Testis (tissue), 2 donors: Measurements from ENCODE around the gene HPCAL4.

Source experiments
- POLR2A ChIP-seq: fragments of 450-650 bp; IDR thresholded peaks from one replicate; pipeline ENCODE4 v1.6.1; 2017; ENCODE audit warnings: antibody characterized with exemption, mild to moderate bottlenecking, moderate library complexity
- TF ChIP-seq, protein P1 (sequence below), 3 experiments: fragments of 450-650 bp in 2 of 3; fragments of 200-600 bp in 1 of 3; sonication (generic) in 1 of 3; IDR thresholded peaks; one replicate each; pipeline ENCODE4 v1.5.1; 2016 to 2019; ENCODE audit warnings: antibody characterized with exemption in 3 of 3, mild to moderate bottlenecking in 2 of 3, moderate library complexity in 1 of 3

DNA sequence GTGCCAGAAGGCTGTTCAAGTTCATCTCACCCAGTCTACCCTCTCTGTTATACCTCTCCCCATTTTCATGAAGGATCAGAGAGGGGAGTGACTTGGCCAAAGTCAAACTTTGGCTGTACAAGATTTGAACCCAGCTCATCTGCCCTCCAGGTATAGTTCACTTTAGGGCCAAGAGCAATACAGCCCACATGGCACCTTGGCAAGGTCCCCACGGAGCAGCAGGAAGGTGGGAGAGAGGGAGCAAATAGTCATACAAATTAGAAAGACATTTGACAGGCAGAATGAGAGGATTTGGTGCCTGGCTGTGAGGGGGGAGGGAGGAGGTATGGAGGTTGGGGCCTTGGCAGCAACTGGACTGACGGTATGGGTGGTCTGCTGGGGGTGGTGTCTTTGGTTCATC lies 1.0 kb downstream of the HPCAL4 start:
- TF ChIP-seq, protein P1, sequence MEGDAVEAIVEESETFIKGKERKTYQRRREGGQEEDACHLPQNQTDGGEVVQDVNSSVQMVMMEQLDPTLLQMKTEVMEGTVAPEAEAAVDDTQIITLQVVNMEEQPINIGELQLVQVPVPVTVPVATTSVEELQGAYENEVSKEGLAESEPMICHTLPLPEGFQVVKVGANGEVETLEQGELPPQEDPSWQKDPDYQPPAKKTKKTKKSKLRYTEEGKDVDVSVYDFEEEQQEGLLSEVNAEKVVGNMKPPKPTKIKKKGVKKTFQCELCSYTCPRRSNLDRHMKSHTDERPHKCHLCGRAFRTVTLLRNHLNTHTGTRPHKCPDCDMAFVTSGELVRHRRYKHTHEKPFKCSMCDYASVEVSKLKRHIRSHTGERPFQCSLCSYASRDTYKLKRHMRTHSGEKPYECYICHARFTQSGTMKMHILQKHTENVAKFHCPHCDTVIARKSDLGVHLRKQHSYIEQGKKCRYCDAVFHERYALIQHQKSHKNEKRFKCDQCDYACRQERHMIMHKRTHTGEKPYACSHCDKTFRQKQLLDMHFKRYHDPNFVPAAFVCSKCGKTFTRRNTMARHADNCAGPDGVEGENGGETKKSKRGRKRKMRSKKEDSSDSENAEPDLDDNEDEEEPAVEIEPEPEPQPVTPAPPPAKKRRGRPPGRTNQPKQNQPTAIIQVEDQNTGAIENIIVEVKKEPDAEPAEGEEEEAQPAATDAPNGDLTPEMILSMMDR (IDR thresholded peaks at IDR 0.05) = no peak
- TF ChIP-seq POLR2A = no peak
